ENCODE data around the gene CENPH.

GRCh38 chr5:69234457-69235268 is 45.3 kb downstream of the CENPH start, which contains the start of gene CDK7:
- TF ChIP-seq CTCF (IDR thresholded peaks at IDR 0.05) (peak in 1 of 5 experiments; percentile 16), POLR2A (IDR thresholded peaks at IDR 0.05) (peak in 1 of 2 donors; percentile 40)

Data from tibial nerve (tissue), 3 donors.